Memory B cell (primary cell): Measurements from ENCODE around the gene ERBB4.

ENCODE experiments used
- ATAC-seq: fragments of 150-1000 bp; cut with Tn5 transposase; 2 replicates; pipeline ENCODE4 v1.10.0; 2021; ENCODE audit warnings: low read depth, mild to moderate bottlenecking, moderate library complexity
- DNase-seq, 2 donors: peaks; one replicate each; pipeline ENCODE4 v3.0.0; 2022; ENCODE audit warnings: low spot score in 2 of 2
- H3K27ac Mint-ChIP-seq: one replicate; pipeline ENCODE4 v1.8.0; 2022; ENCODE audit warnings: mild to moderate bottlenecking, moderate library complexity, mixed read lengths
- H3K27me3 Mint-ChIP-seq: one replicate; pipeline ENCODE4 v1.8.0; 2022; ENCODE audit warnings: mixed read lengths
- H3K36me3 Mint-ChIP-seq: one replicate; pipeline ENCODE4 v1.8.0; 2022; ENCODE audit warnings: mild to moderate bottlenecking, mixed read lengths
- H3K4me1 Mint-ChIP-seq: one replicate; pipeline ENCODE4 v1.8.0; 2022; ENCODE audit warnings: mixed read lengths
- H3K4me3 Mint-ChIP-seq: one replicate; pipeline ENCODE4 v1.8.0; 2022; ENCODE audit warnings: mild to moderate bottlenecking, moderate library complexity, mixed read lengths
- H3K9me3 Mint-ChIP-seq: one replicate; pipeline ENCODE4 v1.8.0; 2022; ENCODE audit warnings: mixed read lengths

Gene ERBB4

GRCh38 chr2:211976076-211976475 lies 562.5 kb downstream of the ERBB4 start:
- no peaks in the 10 kb centered on the region for H3K36me3 Mint-ChIP-seq
- H3K27ac Mint-ChIP-seq, result no peak overlapping the region
- H3K4me3 Mint-ChIP-seq, result no peak overlapping the region
- DNase-seq (no peak), ATAC-seq (no peak)
- H3K4me1 Mint-ChIP-seq, result no peaks in the 10 kb centered on the region
- no peaks in the 10 kb centered on the region for H3K27me3 Mint-ChIP-seq
- no peaks in the 10 kb centered on the region for H3K9me3 Mint-ChIP-seq

- no peak for DNase-seq
- Mint-ChIP-seq H3K4me1 (no peaks in the 10 kb centered on the region), H3K4me3 (no peak overlapping the region), H3K27ac (no peak overlapping the region), H3K27me3 (no peaks in the 10 kb centered on the region), H3K36me3 (no peaks in the 10 kb centered on the region), H3K9me3 (peaks cover 4% of the 10 kb centered on the region)
- ATAC-seq, result no peak
Observed at GRCh38 chr2:211967234-211967633, 571.4 kb downstream of the ERBB4 start.

DNA sequence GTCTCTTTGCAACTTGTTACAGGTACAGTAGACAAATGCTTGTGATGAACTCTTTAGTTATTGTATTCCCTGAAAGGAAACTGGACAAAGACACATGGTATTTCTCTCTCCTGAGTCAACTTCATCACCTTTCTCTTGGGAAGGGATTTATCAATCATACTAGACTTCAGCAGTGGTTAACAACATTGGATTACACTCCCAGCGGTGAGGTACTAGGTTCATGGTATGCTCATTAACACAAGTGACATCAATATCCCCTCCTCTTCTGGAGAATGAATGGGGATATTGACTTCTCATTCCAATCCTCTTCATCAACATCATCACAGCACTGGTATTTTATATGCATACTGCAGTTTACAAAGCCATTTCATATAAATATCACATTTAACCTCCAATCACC lies 574.6 kb downstream of the ERBB4 start:
- Mint-ChIP-seq H3K4me1 (no peaks in the 10 kb centered on the region), H3K27ac (no peak overlapping the region), H3K36me3 (no peaks in the 10 kb centered on the region), H3K9me3 (peaks cover 4% of the 10 kb centered on the region), H3K4me3 (no peak overlapping the region), H3K27me3 (no peaks in the 10 kb centered on the region)
- no peak for ATAC-seq
- no peak for DNase-seq

GRCh38 chr2:211957799-211958198 lies 580.8 kb downstream of the ERBB4 start:
- ATAC-seq, result no peak
- no peaks in the 10 kb centered on the region for H3K4me1 Mint-ChIP-seq

GRCh38 chr2:211955648-211956047 lies 583.0 kb downstream of the ERBB4 start:
- H3K27me3 Mint-ChIP-seq, result no peaks in the 10 kb centered on the region
- no peaks in the 10 kb centered on the region for H3K36me3 Mint-ChIP-seq
- no peaks in the 10 kb centered on the region for H3K9me3 Mint-ChIP-seq
- no peak for DNase-seq
- no peaks in the 10 kb centered on the region for H3K4me1 Mint-ChIP-seq
- no peak overlapping the region for H3K27ac Mint-ChIP-seq
- ATAC-seq, result no peak
- H3K4me3 Mint-ChIP-seq, result no peak overlapping the region

More at GRCh38 chr2:211957799-211958198, 580.8 kb downstream of the ERBB4 start:
- Mint-ChIP-seq H3K36me3 (no peaks in the 10 kb centered on the region), H3K27ac (no peak overlapping the region), H3K27me3 (no peaks in the 10 kb centered on the region), H3K4me3 (no peak overlapping the region), H3K9me3 (peaks cover 4% of the 10 kb centered on the region)
- DNase-seq, result no peak

GRCh38 chr2:211948932-211949331 lies 589.7 kb downstream of the ERBB4 start:
- no peak for ATAC-seq
- Mint-ChIP-seq H3K4me1 (no peaks in the 10 kb centered on the region), H3K9me3 (peaks cover 10% of the 10 kb centered on the region), H3K4me3 (no peak overlapping the region), H3K27ac (no peak overlapping the region), H3K27me3 (no peaks in the 10 kb centered on the region), H3K36me3 (no peaks in the 10 kb centered on the region)
- no peak for DNase-seq

GRCh38 chr2:211946960-211947359 lies 591.6 kb downstream of the ERBB4 start:
- Mint-ChIP-seq H3K36me3 (no peaks in the 10 kb centered on the region), H3K4me1 (no peaks in the 10 kb centered on the region), H3K27me3 (no peaks in the 10 kb centered on the region), H3K9me3 (peaks cover 10% of the 10 kb centered on the region), H3K4me3 (no peak overlapping the region), H3K27ac (no peak overlapping the region)
- ATAC-seq (no peak), DNase-seq (no peak)

- Mint-ChIP-seq H3K27me3 (no peaks in the 10 kb centered on the region), H3K36me3 (no peaks in the 10 kb centered on the region), H3K27ac (no peak overlapping the region), H3K9me3 (peaks cover 7% of the 10 kb centered on the region), H3K4me1 (no peaks in the 10 kb centered on the region), H3K4me3 (no peak overlapping the region)
- DNase-seq (no peak), ATAC-seq (no peak)
Observed at GRCh38 chr2:211944572-211944971, 594.0 kb downstream of the ERBB4 start.

GRCh38 chr2:211942153-211942552 lies 596.4 kb downstream of the ERBB4 start:
- ATAC-seq, result no peak
- Mint-ChIP-seq H3K27ac (no peak overlapping the region), H3K4me1 (no peaks in the 10 kb centered on the region), H3K36me3 (no peaks in the 10 kb centered on the region), H3K27me3 (no peaks in the 10 kb centered on the region), H3K9me3 (peaks cover 2% of the 10 kb centered on the region), H3K4me3 (no peak overlapping the region)
- no peak for DNase-seq

DNA sequence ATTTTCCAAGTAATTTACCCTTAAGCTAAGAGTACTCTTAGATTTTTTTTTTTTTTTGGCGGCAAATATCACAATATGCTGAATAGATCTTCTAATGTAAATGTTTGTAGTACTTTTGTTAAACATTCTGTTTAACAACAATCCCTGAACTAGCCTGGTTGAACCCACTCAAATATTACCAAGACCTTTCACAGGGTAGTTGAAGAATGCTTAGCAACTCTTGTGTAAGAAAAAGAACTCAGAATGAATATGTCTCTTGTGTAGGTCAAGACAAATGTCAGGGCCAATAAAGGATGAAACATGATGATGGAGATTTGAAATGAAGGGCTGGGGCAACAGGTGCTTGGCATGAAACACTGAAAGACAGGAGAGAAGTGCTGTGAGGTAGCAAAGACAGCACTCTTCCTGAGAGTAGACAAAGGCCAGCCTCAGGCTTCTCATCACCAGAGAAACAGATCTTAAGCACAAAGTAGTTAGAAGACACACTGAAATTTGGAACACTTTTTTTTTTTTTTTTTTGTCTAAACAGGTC lies 597.3 kb downstream of the ERBB4 start:
- Mint-ChIP-seq H3K9me3 (peaks cover 2% of the 10 kb centered on the region), H3K4me1 (no peaks in the 10 kb centered on the region), H3K4me3 (no peak overlapping the region), H3K36me3 (no peaks in the 10 kb centered on the region), H3K27ac (no peak overlapping the region), H3K27me3 (no peaks in the 10 kb centered on the region)
- ATAC-seq, result no peak
- no peak for DNase-seq

- Mint-ChIP-seq H3K27me3 (no peaks in the 10 kb centered on the region), H3K36me3 (no peaks in the 10 kb centered on the region), H3K9me3 (peaks cover 2% of the 10 kb centered on the region), H3K4me3 (no peak overlapping the region), H3K27ac (no peak overlapping the region), H3K4me1 (no peaks in the 10 kb centered on the region)
- DNase-seq (no peak), ATAC-seq (no peak)
Observed at GRCh38 chr2:211939177-211939576, 599.4 kb downstream of the ERBB4 start.

- ATAC-seq (no peak), DNase-seq (no peak)
- H3K4me3 Mint-ChIP-seq, result no peak overlapping the region
- H3K4me1 Mint-ChIP-seq, result no peaks in the 10 kb centered on the region
- H3K9me3 Mint-ChIP-seq, result no peaks in the 10 kb centered on the region
- no peak overlapping the region for H3K27ac Mint-ChIP-seq
- no peaks in the 10 kb centered on the region for H3K36me3 Mint-ChIP-seq
- no peaks in the 10 kb centered on the region for H3K27me3 Mint-ChIP-seq
Observed at GRCh38 chr2:211934811-211935210, 603.8 kb downstream of the ERBB4 start.

DNA sequence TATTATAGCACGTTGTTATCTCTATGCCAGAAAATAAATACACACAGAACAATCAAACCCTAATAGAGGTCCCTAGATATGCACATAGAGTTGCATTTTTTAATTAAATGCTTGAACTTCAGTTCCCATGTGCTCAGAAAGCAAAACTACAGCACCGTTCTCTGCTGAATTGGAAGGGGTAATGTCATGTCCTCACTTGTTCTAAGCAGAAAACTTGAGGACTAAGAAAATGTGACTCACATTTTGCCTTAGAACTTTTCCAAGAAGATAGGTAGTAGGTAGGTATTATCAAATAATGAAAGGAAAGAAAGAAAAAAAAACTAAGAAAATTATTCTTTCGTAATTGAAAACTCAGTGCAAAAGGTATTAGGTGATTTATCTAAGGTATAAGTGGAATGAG lies 607.3 kb downstream of the ERBB4 start:
- Mint-ChIP-seq H3K4me1 (no peaks in the 10 kb centered on the region), H3K9me3 (no peaks in the 10 kb centered on the region), H3K27me3 (no peaks in the 10 kb centered on the region), H3K27ac (no peak overlapping the region), H3K4me3 (no peak overlapping the region), H3K36me3 (no peaks in the 10 kb centered on the region)
- no peak for DNase-seq
- no peak for ATAC-seq

DNA sequence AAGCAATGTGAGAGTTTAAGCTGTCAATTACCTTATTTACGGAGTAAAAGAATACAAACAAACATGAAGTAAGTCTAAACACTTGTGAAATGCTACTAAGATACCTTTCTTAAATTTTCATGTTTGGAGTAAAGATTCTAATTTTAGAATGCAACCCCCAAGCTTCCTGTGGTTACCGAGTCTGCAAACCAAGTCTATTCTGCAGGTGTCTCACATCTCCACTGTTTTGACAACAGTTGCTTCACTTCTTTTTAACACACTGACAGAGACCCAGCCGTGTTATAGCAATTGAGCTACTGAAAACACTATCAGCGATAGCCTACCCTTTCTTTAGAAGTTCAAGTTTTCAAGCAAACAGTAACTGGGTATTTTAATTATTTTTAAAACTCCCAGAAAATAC lies 608.3 kb downstream of the ERBB4 start:
- Mint-ChIP-seq H3K4me1 (no peaks in the 10 kb centered on the region), H3K27me3 (no peaks in the 10 kb centered on the region), H3K36me3 (no peaks in the 10 kb centered on the region), H3K27ac (no peak overlapping the region), H3K4me3 (no peak overlapping the region), H3K9me3 (no peaks in the 10 kb centered on the region)
- ATAC-seq, result no peak
- no peak for DNase-seq

DNA sequence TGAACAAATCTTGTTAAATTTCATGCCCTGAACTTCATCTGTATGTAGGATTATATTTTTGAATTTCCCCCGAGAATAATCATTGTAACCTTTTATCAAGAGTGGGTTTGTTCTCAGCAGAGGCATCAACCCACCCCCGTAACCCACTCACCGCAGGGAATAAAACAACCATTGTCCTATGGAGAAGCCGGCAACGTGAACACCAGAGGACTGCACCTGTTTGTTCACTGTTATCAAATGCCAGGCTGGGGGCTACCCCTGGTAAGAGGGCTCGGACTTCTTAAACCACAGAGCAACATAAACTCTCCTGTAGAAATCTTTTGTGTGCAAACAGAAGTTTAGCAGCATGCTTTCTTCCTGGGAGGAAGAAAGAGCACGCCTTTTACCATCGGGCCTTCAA lies 610.4 kb downstream of the ERBB4 start:
- no peak overlapping the region for H3K4me3 Mint-ChIP-seq
- ATAC-seq (no peak), DNase-seq (no peak)

More for the DNA sequence above, 610.4 kb downstream of the ERBB4 start:
- no peaks in the 10 kb centered on the region for H3K36me3 Mint-ChIP-seq
- H3K9me3 Mint-ChIP-seq, result no peaks in the 10 kb centered on the region
- H3K4me1 Mint-ChIP-seq, result no peaks in the 10 kb centered on the region
- no peak overlapping the region for H3K27ac Mint-ChIP-seq
- H3K27me3 Mint-ChIP-seq, result no peaks in the 10 kb centered on the region
